GM12878 (cell line): ENCODE measurements around the gene ARMC9. TPM values are rescaled to one million over a fixed set of nuclear protein-coding genes. Genes with fewer than 3 reads are reported as not detected.

ENCODE experiments used
- CHD4 ChIP-seq: fragments of 200-600 bp; sonication (generic); IDR thresholded peaks from 2 replicates; pipeline ENCODE4 v1.6.1; 2016; ENCODE audit warnings: mild to moderate bottlenecking
- CTCF ChIP-seq, 3 experiments: IDR thresholded peaks in 2 of 3; conservative IDR thresholded peaks in 1 of 3; 2 replicates each; pipeline ENCODE4 v1.5.1; 2011; ENCODE audit warnings: low read depth in 3 of 3, low read length in 3 of 3, mild to moderate bottlenecking in 3 of 3, control low read depth in 2 of 3, moderate library complexity in 2 of 3, inconsistent platforms in 1 of 3, mixed read lengths in 1 of 3; ENCODE audit not compliant: control insufficient read depth in 2 of 3, insufficient read depth in 1 of 3; ENCODE audit errors: extremely low read depth in 1 of 3
- E2F4 ChIP-seq: IDR thresholded peaks from 2 replicates; pipeline ENCODE4 v1.6.1; 2012; ENCODE audit warnings: low read depth, low read length, improper control_type of control experiment
- EGR1 ChIP-seq, 2 experiments: IDR thresholded peaks; 1 replicate in 1 of 2; 2 replicates in 1 of 2; pipeline ENCODE4 v1.6.1; 2011 to 2012; ENCODE audit warnings: low read depth in 2 of 2, low read length in 2 of 2, borderline replicate concordance in 1 of 2, mild to moderate bottlenecking in 1 of 2, moderate library complexity in 1 of 2
- EP300 ChIP-seq, 2 experiments: fragments of 150-350 bp in 1 of 2; IDR thresholded peaks; 2 replicates each; pipeline ENCODE4 v1.6.1; 2011 to 2012; ENCODE audit warnings: low read depth in 2 of 2, low read length in 2 of 2, borderline replicate concordance in 1 of 2, improper control_type of control experiment in 1 of 2, inconsistent platforms in 1 of 2; ENCODE audit not compliant: control insufficient read depth in 1 of 2
- HCFC1 ChIP-seq: fragments of 150-350 bp; IDR thresholded peaks from 2 replicates; pipeline ENCODE4 v1.6.1; 2014; ENCODE audit warnings: low read length
- IKZF1 ChIP-seq: fragments of 450-650 bp; conservative IDR thresholded peaks from 2 replicates; pipeline ENCODE4 v1.6.1; 2017; ENCODE audit warnings: antibody characterized with exemption, mild to moderate bottlenecking
- IKZF2 ChIP-seq, 2 experiments: fragments of 450-650 bp; IDR thresholded peaks; 2 replicates each; pipeline ENCODE4 v1.6.1; 2017; ENCODE audit warnings: mild to moderate bottlenecking in 2 of 2, moderate library complexity in 2 of 2
- KLF5 ChIP-seq: fragments of 450-650 bp; IDR thresholded peaks from 2 replicates; pipeline ENCODE4 v1.6.1; 2014; ENCODE audit warnings: mild to moderate bottlenecking; ENCODE audit not compliant: partially characterized antibody
- NR2C1 ChIP-seq: fragments of 450-650 bp; IDR thresholded peaks from 2 replicates; pipeline ENCODE4 v1.6.1; 2017; ENCODE audit warnings: antibody characterized with exemption, mild to moderate bottlenecking, moderate library complexity
- NR2C2 ChIP-seq: IDR thresholded peaks from 2 replicates; pipeline ENCODE4 v1.6.1; 2011; ENCODE audit warnings: borderline replicate concordance, low read depth; ENCODE audit not compliant: control insufficient read depth, insufficient read length
- PAX5 ChIP-seq: IDR thresholded peaks from 2 replicates; pipeline ENCODE4 v1.6.1; 2011; ENCODE audit warnings: low read depth, low read length, borderline replicate concordance
- PBX3 ChIP-seq: IDR thresholded peaks from 2 replicates; pipeline ENCODE4 v1.6.1; 2011; ENCODE audit warnings: mild to moderate bottlenecking, low read depth, low read length, moderate library complexity; ENCODE audit not compliant: insufficient replicate concordance
- SMAD5 ChIP-seq: IDR thresholded peaks from 2 replicates; pipeline ENCODE4 v1.6.1; 2016; ENCODE audit warnings: antibody characterized with exemption, low read depth
- SREBF1 ChIP-seq: IDR thresholded peaks from 2 replicates; pipeline ENCODE4 v1.6.1; 2012; ENCODE audit warnings: mild to moderate bottlenecking, low read length
- SUZ12 ChIP-seq: fragments of 200-600 bp; sonication (generic); IDR thresholded peaks from one replicate; pipeline ENCODE4 v1.6.1; 2018; ENCODE audit warnings: antibody characterized with exemption, mild to moderate bottlenecking; ENCODE audit not compliant: unreplicated experiment
- TAF1 ChIP-seq: IDR thresholded peaks from 2 replicates; pipeline ENCODE4 v1.6.1; 2011; ENCODE audit warnings: mild to moderate bottlenecking, low read depth, low read length, borderline replicate concordance
- TARDBP ChIP-seq: IDR thresholded peaks from 2 replicates; pipeline ENCODE4 v1.6.1; 2016; ENCODE audit warnings: borderline replicate concordance
- polyA plus RNA-seq, 11 experiments: library from polyadenylated mRNA; depleted of rRNA in 4 of 11; unstranded in 6 of 11; stranded (reverse) in 5 of 11; fragments of >200 nt; fragmentation: Nextera tagmentation in 4 of 11; fragmentation: Illumina TruSeq in 1 of 11; extraction: Ambion mirVana in 4 of 11; extraction: Trizol in 1 of 11; gene quantifications; 1 replicate in 1 of 11; 2 replicates in 10 of 11; pipeline versions ENCODE4 v1.2.1 to v1.2.3, GENCODE V29; 2011 to 2016; ENCODE audit warnings: inconsistent platforms in 2 of 11, missing spikeins in 2 of 11, low read depth in 1 of 11
- total RNA-seq, 4 experiments: library from RNA; depleted of rRNA in 3 of 4; stranded (reverse); fragments of >200 nt in 3 of 4; fragmentation: Illumina TruSeq in 1 of 4; extraction: Trizol in 1 of 4; gene quantifications; 2 replicates each; pipeline versions ENCODE4 v1.2.1 to v1.2.3, GENCODE V29; 2013 to 2021
- TF ChIP-seq, protein P1 (sequence below): fragments of 150-350 bp; IDR thresholded peaks from 2 replicates; pipeline ENCODE4 v1.6.1; 2014; ENCODE audit warnings: mild to moderate bottlenecking, low read depth, low read length
- TF ChIP-seq, protein P2 (sequence below): fragments of 450-650 bp; IDR thresholded peaks from 2 replicates; pipeline ENCODE4 v1.6.1; 2018; ENCODE audit warnings: mild to moderate bottlenecking, low read depth, moderate library complexity; ENCODE audit not compliant: partially characterized antibody
- TF ChIP-seq, protein P3 (sequence below): IDR thresholded peaks from 2 replicates; pipeline ENCODE4 v1.6.1; 2012; ENCODE audit warnings: low read length, inconsistent platforms

The ARMC9 gene
- total and polyA plus RNA-seq, 10 of the 15 experiments (the other 5 are each of a cell fraction or from before 2014, with no cell fraction given): 3.8 to 21.8 (median 10.4) TPM

DNA sequence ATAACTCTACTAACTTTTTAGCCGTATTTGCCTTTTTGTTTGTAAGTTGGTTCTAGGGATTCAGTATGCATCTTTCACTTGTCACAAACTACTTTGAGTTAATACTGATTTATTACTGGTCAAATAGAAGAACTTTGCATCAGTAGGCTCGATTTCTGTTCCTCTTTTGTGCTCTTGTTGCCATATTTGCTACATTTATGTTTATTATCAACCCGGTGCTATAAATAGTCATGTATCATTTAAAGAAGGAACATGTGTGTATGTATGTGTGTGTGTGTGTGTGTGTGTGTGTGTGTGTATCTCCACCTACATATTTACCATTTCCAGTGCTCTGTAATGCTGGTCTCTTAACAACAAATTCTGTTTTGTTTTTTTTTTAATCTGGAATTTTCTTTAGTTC is 117.5 kb downstream of the ARMC9 start (continued):
- TF ChIP-seq CTCF (IDR thresholded peaks at IDR 0.05 in 2 of 3, conservative IDR thresholded peaks at IDR 0.05 in 1 of 3; ENCODE audit: control insufficient read depth in 2 of 3, extremely low read depth in 1 of 3, insufficient read depth in 1 of 3, low read depth in 3 of 3, low read length in 3 of 3) (no peak), SMAD5 (no peak), CHD4 (no peak), NR2C1 (no peak), E2F4 (no peak), IKZF2 (IDR thresholded peaks at IDR 0.05) (peak; percentile 63 to 71; a peak in 3 of 4 replicates), TARDBP (no peak), PBX3 (peak; percentile 41), KLF5 (no peak), SUZ12 (no peak), HCFC1 (no peak), TAF1 (no peak), EP300 (IDR thresholded peaks at IDR 0.05; ENCODE audit: borderline replicate concordance in 1 of 2, control insufficient read depth in 1 of 2, low read depth in 2 of 2, low read length in 2 of 2) (peak; percentile 55 to 93; a peak in 3 of 4 replicates), PAX5 (no peak), IKZF1 (no peak), SREBF1 (no peak), NR2C2 (no peak), EGR1 (IDR thresholded peaks at IDR 0.05; ENCODE audit: borderline replicate concordance in 1 of 2, low read depth in 2 of 2, low read length in 2 of 2) (no peak)
- TF ChIP-seq, protein P1, sequence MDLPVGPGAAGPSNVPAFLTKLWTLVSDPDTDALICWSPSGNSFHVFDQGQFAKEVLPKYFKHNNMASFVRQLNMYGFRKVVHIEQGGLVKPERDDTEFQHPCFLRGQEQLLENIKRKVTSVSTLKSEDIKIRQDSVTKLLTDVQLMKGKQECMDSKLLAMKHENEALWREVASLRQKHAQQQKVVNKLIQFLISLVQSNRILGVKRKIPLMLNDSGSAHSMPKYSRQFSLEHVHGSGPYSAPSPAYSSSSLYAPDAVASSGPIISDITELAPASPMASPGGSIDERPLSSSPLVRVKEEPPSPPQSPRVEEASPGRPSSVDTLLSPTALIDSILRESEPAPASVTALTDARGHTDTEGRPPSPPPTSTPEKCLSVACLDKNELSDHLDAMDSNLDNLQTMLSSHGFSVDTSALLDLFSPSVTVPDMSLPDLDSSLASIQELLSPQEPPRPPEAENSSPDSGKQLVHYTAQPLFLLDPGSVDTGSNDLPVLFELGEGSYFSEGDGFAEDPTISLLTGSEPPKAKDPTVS: no peak
- TF ChIP-seq, protein P2, sequence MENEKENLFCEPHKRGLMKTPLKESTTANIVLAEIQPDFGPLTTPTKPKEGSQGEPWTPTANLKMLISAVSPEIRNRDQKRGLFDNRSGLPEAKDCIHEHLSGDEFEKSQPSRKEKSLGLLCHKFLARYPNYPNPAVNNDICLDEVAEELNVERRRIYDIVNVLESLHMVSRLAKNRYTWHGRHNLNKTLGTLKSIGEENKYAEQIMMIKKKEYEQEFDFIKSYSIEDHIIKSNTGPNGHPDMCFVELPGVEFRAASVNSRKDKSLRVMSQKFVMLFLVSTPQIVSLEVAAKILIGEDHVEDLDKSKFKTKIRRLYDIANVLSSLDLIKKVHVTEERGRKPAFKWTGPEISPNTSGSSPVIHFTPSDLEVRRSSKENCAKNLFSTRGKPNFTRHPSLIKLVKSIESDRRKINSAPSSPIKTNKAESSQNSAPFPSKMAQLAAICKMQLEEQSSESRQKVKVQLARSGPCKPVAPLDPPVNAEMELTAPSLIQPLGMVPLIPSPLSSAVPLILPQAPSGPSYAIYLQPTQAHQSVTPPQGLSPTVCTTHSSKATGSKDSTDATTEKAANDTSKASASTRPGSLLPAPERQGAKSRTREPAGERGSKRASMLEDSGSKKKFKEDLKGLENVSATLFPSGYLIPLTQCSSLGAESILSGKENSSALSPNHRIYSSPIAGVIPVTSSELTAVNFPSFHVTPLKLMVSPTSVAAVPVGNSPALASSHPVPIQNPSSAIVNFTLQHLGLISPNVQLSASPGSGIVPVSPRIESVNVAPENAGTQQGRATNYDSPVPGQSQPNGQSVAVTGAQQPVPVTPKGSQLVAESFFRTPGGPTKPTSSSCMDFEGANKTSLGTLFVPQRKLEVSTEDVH: no peak
- TF ChIP-seq, protein P3, sequence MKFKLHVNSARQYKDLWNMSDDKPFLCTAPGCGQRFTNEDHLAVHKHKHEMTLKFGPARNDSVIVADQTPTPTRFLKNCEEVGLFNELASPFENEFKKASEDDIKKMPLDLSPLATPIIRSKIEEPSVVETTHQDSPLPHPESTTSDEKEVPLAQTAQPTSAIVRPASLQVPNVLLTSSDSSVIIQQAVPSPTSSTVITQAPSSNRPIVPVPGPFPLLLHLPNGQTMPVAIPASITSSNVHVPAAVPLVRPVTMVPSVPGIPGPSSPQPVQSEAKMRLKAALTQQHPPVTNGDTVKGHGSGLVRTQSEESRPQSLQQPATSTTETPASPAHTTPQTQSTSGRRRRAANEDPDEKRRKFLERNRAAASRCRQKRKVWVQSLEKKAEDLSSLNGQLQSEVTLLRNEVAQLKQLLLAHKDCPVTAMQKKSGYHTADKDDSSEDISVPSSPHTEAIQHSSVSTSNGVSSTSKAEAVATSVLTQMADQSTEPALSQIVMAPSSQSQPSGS: peak; percentile 51
